ENCODE data around the gene GPANK1.

GRCh38 chr6:31651602-31652191 is 13.1 kb downstream of the GPANK1 start:
- TF ChIP-seq CTCF (IDR thresholded peaks at IDR 0.05) (no peak), ZNF512 (CRISPR knock-in tag; IDR thresholded peaks at IDR 0.05; ENCODE audit: borderline replicate concordance) (no peak), CREB1 (CRISPR knock-in tag; IDR thresholded peaks at IDR 0.05) (no peak), MAX (CRISPR knock-in tag; IDR thresholded peaks at IDR 0.05) (no peak; the same call in 1 of the 2 replicates)

All from WTC11 (cell line).